KBM-7 (cell line): ENCODE measurements around the gene VAC14.
"Not testable (repeated sequence)": the region's sequence is repeated elsewhere in the genome, so short reads cannot be mapped to it uniquely, and the experiment has no call there.

Source experiments
- DNase-seq: peaks from one replicate; pipeline ENCODE4 v3.0.0-alpha.2; 2015
- in situ Hi-C: fragments of 300-500 bp; cut with MboI; formaldehyde crosslinking; loops from 2 replicates; pipeline ENCODE4 v1.14.3; 2020; ENCODE audit warnings: low sequenced_read_pairs, low pct_unique_long_range_greater_than_20kb, mixed read lengths

The VAC14 gene

GRCh38 chr16:70749006-70749678 is 51.8 kb downstream of the VAC14 start:
- in situ Hi-C loops, result no loop called here
- DNase-seq, result no peak

DNA sequence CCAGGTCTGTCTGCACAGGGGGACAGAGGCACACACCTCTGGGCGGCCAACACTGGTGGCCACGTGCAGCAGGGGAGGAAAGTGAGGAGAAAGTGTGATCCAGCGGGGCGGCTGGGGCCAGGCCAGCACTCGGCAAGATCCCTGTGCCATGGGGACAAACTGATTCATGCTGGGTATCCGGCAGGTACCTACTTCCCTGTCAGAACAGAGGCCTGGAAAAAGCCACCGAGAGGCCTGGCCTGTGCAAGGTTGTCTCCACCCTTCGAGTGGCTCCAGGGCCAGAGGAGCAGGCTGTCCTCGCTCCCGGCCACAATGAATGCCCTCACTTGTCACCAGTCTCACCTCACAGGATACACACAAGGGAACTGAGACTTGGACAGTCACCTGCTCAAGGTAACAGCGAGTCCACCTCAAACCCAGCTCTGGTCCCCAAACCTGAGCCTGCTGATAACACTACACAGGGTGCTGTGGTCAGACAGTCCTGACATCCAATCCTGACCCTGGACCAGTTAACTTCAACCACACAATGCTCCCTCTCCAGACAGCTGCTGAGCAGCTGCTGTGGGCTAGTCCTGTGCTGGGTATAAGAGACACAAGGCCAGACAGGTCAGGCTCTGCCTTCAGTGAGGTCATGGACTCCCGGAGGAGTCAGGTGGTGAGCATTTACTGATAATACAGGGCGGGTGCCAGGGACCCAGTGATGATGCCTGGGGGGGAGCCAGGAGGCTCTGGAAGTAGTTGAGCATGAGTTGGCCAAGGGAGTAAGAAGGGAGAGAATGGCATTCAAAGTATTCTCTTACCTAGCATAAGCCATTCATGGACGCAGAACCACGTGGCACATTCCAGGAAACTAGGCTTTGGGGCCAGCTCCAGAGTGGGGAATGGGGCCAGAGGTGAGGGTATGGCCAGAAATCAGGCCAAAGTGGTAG is 53.0 kb downstream of the VAC14 start:
- in situ Hi-C loops, result no loop called here
- DNase-seq, result no peak

GRCh38 chr16:70746708-70747424 is 54.1 kb downstream of the VAC14 start:
- DNase-seq, result peak; percentile 11
- in situ Hi-C loops, result no loop called here

GRCh38 chr16:70746040-70746707 is 54.8 kb downstream of the VAC14 start:
- no peak for DNase-seq

DNA sequence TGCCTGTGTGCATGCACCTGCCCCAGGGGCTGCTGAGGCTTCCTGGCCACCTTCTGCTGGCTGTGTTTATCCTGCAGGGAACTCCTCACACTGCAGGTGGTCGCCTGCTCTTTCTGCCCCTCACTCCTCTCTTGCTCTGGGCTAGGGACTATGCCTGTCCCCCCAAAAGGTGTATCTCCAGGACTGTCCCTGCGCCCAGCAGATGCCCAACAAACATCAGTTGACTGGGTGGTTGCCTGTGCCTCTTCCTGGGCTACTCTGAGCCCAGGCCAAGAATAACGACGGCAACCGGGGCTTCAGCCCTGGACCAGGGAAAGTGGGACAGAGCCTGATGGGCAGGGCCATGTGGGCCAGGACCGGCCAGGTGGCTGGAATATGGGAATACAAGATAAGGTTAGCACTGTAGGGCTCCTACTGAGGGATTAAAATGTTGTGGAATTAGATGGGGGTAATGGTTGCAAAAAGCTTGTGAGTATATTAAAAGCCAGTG is 55.4 kb downstream of the VAC14 start:
- DNase-seq, result no peak

More at GRCh38 chr16:70746040-70746707, 54.8 kb downstream of the VAC14 start:
- in situ Hi-C loops, result no loop called here

GRCh38 chr16:70744366-70744765 is 56.6 kb downstream of the VAC14 start:
- no peak for DNase-seq
- in situ Hi-C loops, result no loop called here

More for the DNA sequence above, 55.4 kb downstream of the VAC14 start:
- in situ Hi-C loops, result no loop called here

DNA sequence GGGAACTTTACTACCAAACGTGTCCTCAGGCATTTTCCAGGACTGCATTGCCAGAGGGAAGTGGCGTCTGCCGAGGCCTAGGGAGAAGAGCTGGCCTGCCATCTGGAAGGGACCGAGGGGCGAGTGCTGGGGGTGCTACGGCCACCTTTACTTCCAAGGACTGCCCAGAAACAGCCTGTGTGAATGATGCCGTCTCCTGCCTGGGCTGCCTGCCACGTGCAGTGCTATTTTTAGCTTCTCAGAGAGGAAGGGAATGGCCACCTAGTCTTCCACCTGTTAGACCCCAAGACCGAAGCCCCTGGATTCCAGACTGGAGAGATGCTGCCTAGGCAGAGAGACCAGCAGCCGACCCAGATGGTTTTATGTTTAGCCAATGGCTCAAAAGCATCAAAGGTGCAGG is 57.2 kb downstream of the VAC14 start:
- DNase-seq, result no peak
- in situ Hi-C loops, result no loop called here

- DNase-seq, in situ Hi-C loops: not testable (repeated sequence)
Measured at GRCh38 chr16:70742967-70743366, 58.0 kb downstream of the VAC14 start.

DNA sequence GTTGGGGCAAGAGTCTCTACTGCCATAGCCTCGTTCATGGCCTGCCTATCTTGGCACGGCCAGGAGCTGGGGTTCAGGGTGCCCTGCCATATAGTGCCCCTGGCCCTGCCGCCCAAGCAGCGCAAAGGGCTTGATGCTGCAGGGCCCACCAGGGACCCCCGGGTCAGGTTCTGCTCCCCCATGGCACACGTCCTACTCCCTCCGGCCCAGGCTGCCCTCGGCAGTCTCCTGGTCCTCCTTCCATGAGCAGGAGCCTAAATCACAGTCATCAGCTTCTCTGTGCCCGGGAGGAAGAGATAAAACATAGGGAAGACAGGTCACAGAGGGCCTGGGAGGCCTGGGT is 59.2 kb downstream of the VAC14 start:
- in situ Hi-C loops, result no loop called here
- DNase-seq, result no peak

- DNase-seq, result no peak
- in situ Hi-C loops, result no loop called here
Measured at GRCh38 chr16:70740914-70741782, 59.8 kb downstream of the VAC14 start.

GRCh38 chr16:70740174-70740913 is 60.6 kb downstream of the VAC14 start:
- in situ Hi-C loops, result no loop called here

GRCh38 chr16:70739389-70739788 is 61.6 kb downstream of the VAC14 start:
- in situ Hi-C loops, result no loop called here
- no peak for DNase-seq

More at GRCh38 chr16:70740174-70740913, 60.6 kb downstream of the VAC14 start:
- DNase-seq, result no peak

GRCh38 chr16:70738083-70738977 is 62.6 kb downstream of the VAC14 start:
- in situ Hi-C loops, result no loop called here
- DNase-seq, result peak; percentile 57

DNA sequence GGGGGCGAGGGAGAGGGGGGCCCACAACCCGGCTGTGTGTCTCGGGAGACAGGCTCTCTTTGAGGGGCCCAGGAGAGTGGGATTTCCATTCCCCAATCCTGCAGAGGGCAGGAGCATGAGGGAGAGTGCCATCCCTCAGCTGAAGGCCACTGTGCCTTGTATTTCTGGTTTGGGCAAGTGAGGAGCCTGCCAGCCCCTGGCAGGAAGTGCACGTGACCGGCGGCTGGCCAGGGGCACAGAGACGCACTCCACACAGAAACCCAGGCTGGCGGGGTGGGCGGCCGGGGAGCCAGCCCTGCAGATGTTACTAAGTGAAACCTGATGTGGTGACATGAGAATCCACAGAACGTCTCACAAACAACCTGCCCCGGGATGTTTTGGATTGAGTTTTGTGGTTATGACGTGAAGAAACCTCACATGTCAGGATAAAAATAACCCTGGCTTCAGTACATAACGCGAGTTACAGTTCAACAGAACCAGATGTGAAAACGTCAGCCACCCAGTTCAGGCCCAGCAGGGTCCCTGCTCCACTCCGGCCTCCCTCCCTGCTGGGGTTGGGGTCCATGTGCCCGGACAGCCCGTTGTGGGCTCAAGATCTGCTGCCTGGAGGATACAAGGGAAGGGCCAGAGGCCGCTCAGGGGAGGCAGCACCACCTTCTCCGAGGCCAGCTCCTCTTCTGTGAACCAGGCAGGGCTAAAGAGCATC is 63.4 kb downstream of the VAC14 start:
- in situ Hi-C loops, result no loop called here
- no peak for DNase-seq

- DNase-seq, result no peak
- in situ Hi-C loops, result no loop called here
Measured at GRCh38 chr16:70736465-70737376, 64.2 kb downstream of the VAC14 start.
